Germinal center (tissue), 1 donor: ENCODE data around the gene RHEX.

Experiments
- DNase-seq: peaks from one replicate; pipeline ENCODE4 v3.0.0; 2012; ENCODE audit warnings: mixed read lengths, low spot score

RHEX gene

GRCh38 chr1:206117151-206117948, 64.4 kb downstream of the RHEX start, which contains the start of gene AVPR1B:
AVPR1B (minus strand) TSS chr1:206117388; CDS start chr1:206116890, 498 bp downstream.
- peak; percentile 77 for DNase-seq

- no peak for DNase-seq
These were observed 67.4 kb downstream of the RHEX start for GRCh38 chr1:206120406-206120805.

GRCh38 chr1:206121269-206121668, 68.3 kb downstream of the RHEX start:
- no peak for DNase-seq

- no peak for DNase-seq
These were observed 69.7 kb downstream of the RHEX start for GRCh38 chr1:206122686-206123085.

GRCh38 chr1:206125346-206125745, 72.4 kb downstream of the RHEX start:
- DNase-seq: no peak

GRCh38 chr1:206127336-206127735, 74.4 kb downstream of the RHEX start:
- DNase-seq: no peak

- DNase-seq: no peak
These were observed 75.2 kb downstream of the RHEX start for GRCh38 chr1:206128196-206128595.

GRCh38 chr1:206131037-206131436, 78.1 kb downstream of the RHEX start:
- DNase-seq: no peak

GRCh38 chr1:206133751-206134415, 80.9 kb downstream of the RHEX start:
- DNase-seq: no peak

- DNase-seq: no peak
These were observed 82.3 kb downstream of the RHEX start for GRCh38 chr1:206135248-206135647.

- DNase-seq: no peak
These were observed 83.3 kb downstream of the RHEX start for GRCh38 chr1:206136241-206136640.

GRCh38 chr1:206142011-206142410, 89.0 kb downstream of the RHEX start:
- DNase-seq: no peak

GRCh38 chr1:206142770-206143169, 89.8 kb downstream of the RHEX start:
- no peak for DNase-seq

GRCh38 chr1:206143537-206144172, 90.7 kb downstream of the RHEX start:
- DNase-seq: no peak

GRCh38 chr1:206144605-206145004, 91.6 kb downstream of the RHEX start:
- no peak for DNase-seq

- DNase-seq: no peak
These were observed 92.9 kb downstream of the RHEX start for GRCh38 chr1:206145771-206146290.
